HUES64 (cell line): Measurements from ENCODE around the gene SEC14L1.
"Not testable (repeated sequence)": the region's sequence is repeated elsewhere in the genome, so short reads cannot be mapped to it uniquely, and the experiment has no call there.

Experiments used
- H3K27ac ChIP-seq: 2 replicates; pipeline ENCODE4 v1.7.0; 2013; ENCODE audit warnings: low read depth, low read length, inconsistent platforms
- H3K27me3 ChIP-seq: 2 replicates; pipeline ENCODE4 v1.6.1; 2013; ENCODE audit warnings: mild to moderate bottlenecking, low read length; ENCODE audit not compliant: insufficient read depth
- H3K36me3 ChIP-seq: 2 replicates; pipeline ENCODE4 v1.6.1; 2013; ENCODE audit warnings: mild to moderate bottlenecking, low read length; ENCODE audit not compliant: insufficient read depth
- H3K4me1 ChIP-seq: 2 replicates; pipeline ENCODE4 v1.6.1; 2013; ENCODE audit warnings: mild to moderate bottlenecking, low read length, moderate library complexity; ENCODE audit not compliant: insufficient read depth
- H3K4me3 ChIP-seq: 2 replicates; pipeline ENCODE4 v1.5.1; 2013; ENCODE audit warnings: mild to moderate bottlenecking, low read length, moderate library complexity
- H3K9ac ChIP-seq: 2 replicates; pipeline ENCODE4 v1.6.1; 2013; ENCODE audit warnings: mild to moderate bottlenecking, low read depth, low read length
- H3K9me3 ChIP-seq: 2 replicates; pipeline ENCODE4 v1.6.1; 2013; ENCODE audit warnings: low read depth, low read length; ENCODE audit not compliant: insufficient read depth
- WGBS: fragments of 150-250, 120-280 bp; methylation state at CpG from one replicate; pipeline ENCODE4 v1.1.7; 2013; ENCODE audit warnings: missing lambda C conversion rate; 5-methylcytosine and 5-hydroxymethylcytosine counted together

SEC14L1 gene

GRCh38 chr17:77106874-77107358 lies 33.9 kb upstream of the SEC14L1 start:
- Histone ChIP-seq H3K4me3 (no peak overlapping the region), H3K9ac (no peak overlapping the region), H3K9me3 (no peaks in the 10 kb centered on the region), H3K27me3 (no peaks in the 10 kb centered on the region), H3K4me1 (peaks cover 20% of the 10 kb centered on the region), H3K36me3 (no peaks in the 10 kb centered on the region), H3K27ac (no peak overlapping the region)
- WGBS = 35% methylated on average over 8 of the region's 8 CpGs

- H3K9ac ChIP-seq = no peak overlapping the region
- peaks cover 20% of the 10 kb centered on the region for H3K4me1 ChIP-seq
- H3K27ac ChIP-seq = no peak overlapping the region
- no peaks in the 10 kb centered on the region for H3K9me3 ChIP-seq
- no peaks in the 10 kb centered on the region for H3K27me3 ChIP-seq
- no peaks in the 10 kb centered on the region for H3K36me3 ChIP-seq
- H3K4me3 ChIP-seq = no peak overlapping the region
- 89% methylated on average over 23 of the region's 23 CpGs for WGBS
Observed at GRCh38 chr17:77107506-77108433, 33.0 kb upstream of the SEC14L1 start.

GRCh38 chr17:77109159-77109759 lies 31.5 kb upstream of the SEC14L1 start:
- no peaks in the 10 kb centered on the region for H3K36me3 ChIP-seq
- H3K27me3 ChIP-seq = no peaks in the 10 kb centered on the region
- H3K9me3 ChIP-seq = no peaks in the 10 kb centered on the region
- peaks cover 20% of the 10 kb centered on the region for H3K4me1 ChIP-seq
- no peak overlapping the region for H3K4me3 ChIP-seq
- H3K9ac ChIP-seq = peak overlapping the region; percentile 7; the same call in 1 of the 2 replicates
- 88% methylated on average over 6 of the region's 6 CpGs for WGBS
- H3K27ac ChIP-seq = peak overlapping the region; percentile 42

GRCh38 chr17:77109764-77110359 lies 30.9 kb upstream of the SEC14L1 start:
- peak overlapping the region; percentile 10; the same call in 1 of the 2 replicates for H3K9ac ChIP-seq
- no peaks in the 10 kb centered on the region for H3K27me3 ChIP-seq
- no peaks in the 10 kb centered on the region for H3K36me3 ChIP-seq
- WGBS = 71% methylated on average over 7 of the region's 7 CpGs
- H3K27ac ChIP-seq = peak overlapping the region; percentile 42
- H3K4me1 ChIP-seq = peaks cover 20% of the 10 kb centered on the region
- H3K9me3 ChIP-seq = no peaks in the 10 kb centered on the region
- no peak overlapping the region for H3K4me3 ChIP-seq

- H3K4me1 ChIP-seq = peaks cover 12% of the 10 kb centered on the region
- 93% methylated on average over 11 of the region's 11 CpGs for WGBS
- not testable (repeated sequence) for H3K4me3 ChIP-seq, H3K36me3 ChIP-seq, H3K9ac ChIP-seq, H3K27me3 ChIP-seq, H3K27ac ChIP-seq, H3K9me3 ChIP-seq
Observed at GRCh38 chr17:77111165-77111933, 29.4 kb upstream of the SEC14L1 start.

- H3K27ac ChIP-seq = no peak overlapping the region
- no peaks in the 10 kb centered on the region for H3K9me3 ChIP-seq
- H3K36me3 ChIP-seq = no peaks in the 10 kb centered on the region
- 81% methylated on average over 3 of the region's 5 CpGs for WGBS
- no peak overlapping the region for H3K9ac ChIP-seq
- no peak overlapping the region for H3K4me3 ChIP-seq
- no peaks in the 10 kb centered on the region for H3K27me3 ChIP-seq
- peaks cover 12% of the 10 kb centered on the region for H3K4me1 ChIP-seq
Observed at GRCh38 chr17:77111934-77112296, 28.9 kb upstream of the SEC14L1 start.

- H3K4me1 ChIP-seq = no peaks in the 10 kb centered on the region
- no peak overlapping the region for H3K9ac ChIP-seq
- no peak overlapping the region for H3K4me3 ChIP-seq
- no peaks in the 10 kb centered on the region for H3K27me3 ChIP-seq
- no peaks in the 10 kb centered on the region for H3K9me3 ChIP-seq
- H3K27ac ChIP-seq = no peak overlapping the region
- WGBS = 97% methylated on average over 2 of the region's 2 CpGs
- H3K36me3 ChIP-seq = no peaks in the 10 kb centered on the region
Observed at GRCh38 chr17:77115510-77115909, 25.3 kb upstream of the SEC14L1 start.

GRCh38 chr17:77115947-77116346 lies 24.8 kb upstream of the SEC14L1 start:
- no peak overlapping the region for H3K4me3 ChIP-seq
- H3K27ac ChIP-seq = no peak overlapping the region
- H3K27me3 ChIP-seq = no peaks in the 10 kb centered on the region
- no peaks in the 10 kb centered on the region for H3K4me1 ChIP-seq
- 92% methylated on average over 4 of the region's 5 CpGs for WGBS
- H3K9me3 ChIP-seq = no peaks in the 10 kb centered on the region
- no peak overlapping the region for H3K9ac ChIP-seq
- H3K36me3 ChIP-seq = no peaks in the 10 kb centered on the region

GRCh38 chr17:77116371-77116860 lies 24.4 kb upstream of the SEC14L1 start:
- Histone ChIP-seq H3K9ac (no peak overlapping the region), H3K4me1 (no peaks in the 10 kb centered on the region), H3K36me3 (no peaks in the 10 kb centered on the region), H3K27me3 (no peaks in the 10 kb centered on the region), H3K4me3 (no peak overlapping the region), H3K9me3 (no peaks in the 10 kb centered on the region), H3K27ac (no peak overlapping the region)
- WGBS = 93% methylated on average over 3 of the region's 3 CpGs

GRCh38 chr17:77117415-77117814 lies 23.4 kb upstream of the SEC14L1 start:
- 96% methylated on average over 4 of the region's 4 CpGs for WGBS
- Histone ChIP-seq H3K27ac (no peak overlapping the region), H3K9me3 (no peaks in the 10 kb centered on the region), H3K36me3 (no peaks in the 10 kb centered on the region), H3K27me3 (no peaks in the 10 kb centered on the region), H3K4me1 (no peaks in the 10 kb centered on the region), H3K4me3 (no peak overlapping the region), H3K9ac (no peak overlapping the region)
